Ovary (tissue), 3 donors: ENCODE results near the gene DIP2C.

Experiments used
- CTCF ChIP-seq, 3 donors: fragments of 450-650 bp in 2 of 3; fragments of 200-600 bp in 1 of 3; IDR thresholded peaks; one replicate each; pipeline versions ENCODE4 v1.5.1 to v1.8.0; 2016 to 2022; ENCODE audit warnings: antibody characterized with exemption in 3 of 3, mild to moderate bottlenecking in 1 of 3
- EP300 ChIP-seq: sonication (generic); formaldehyde crosslinking; IDR thresholded peaks from one replicate; pipeline ENCODE4 v1.6.1; 2017; ENCODE audit warnings: antibody characterized with exemption
- POLR2A ChIP-seq: fragments of 450-650 bp; IDR thresholded peaks from one replicate; pipeline ENCODE4 v1.6.1; 2017; ENCODE audit warnings: antibody characterized with exemption, mild to moderate bottlenecking, moderate library complexity
- donor health status: DM: no; HTN: no; CAD: no.

GRCh38 chr10:411603-412002 is 277.9 kb downstream of the DIP2C start:
- TF ChIP-seq POLR2A: no peak
- TF ChIP-seq CTCF (IDR thresholded peaks at IDR 0.05): no peak
- TF ChIP-seq EP300: no peak
